ENCODE results near the gene NUP42. TPM values are rescaled to one million over a fixed set of nuclear protein-coding genes. Genes with fewer than 3 reads are reported as not detected.

NUP42 gene
- total and polyA plus RNA-seq, 9 of the 15 experiments (the other 6 are each of a cell fraction or from before 2014, with no cell fraction given), result 41.8 to 86.4 (median 71.2) TPM

GRCh38 chr7:23191022-23191421 lies 9.2 kb downstream of the NUP42 start (continued):
- peak; percentile 55 for TF ChIP-seq POLR2AphosphoS5 (IDR thresholded peaks at IDR 0.05; ENCODE audit: control insufficient read depth, insufficient read depth, low read depth, low read length)
- TF ChIP-seq KAT7 (CRISPR knock-in tag; IDR thresholded peaks at IDR 0.05; ENCODE audit: borderline replicate concordance), result no peak
- TF ChIP-seq CBX3 (IDR thresholded peaks at IDR 0.05; ENCODE audit: borderline replicate concordance in 1 of 2, low read length in 2 of 2), result 0 out of 3 replicates have a peak, but pooled peaks of 1 of the 2 experiments have one; percentile 53
- no peak for TF ChIP-seq SIRT6 (IDR thresholded peaks at IDR 0.05; ENCODE audit: low read depth, low read length)
- TF ChIP-seq ZNF780A (CRISPR knock-in tag; IDR thresholded peaks at IDR 0.05), result no peak
- no peak for TF ChIP-seq ZKSCAN3 (CRISPR knock-in tag; IDR thresholded peaks at IDR 0.05)
- TF ChIP-seq HDGF (IDR thresholded peaks at IDR 0.05), result no peak
- no peak for TF ChIP-seq FOSL1 (tag; conservative IDR thresholded peaks at IDR 0.05)
- no peak for TF ChIP-seq ZNF609 (CRISPR knock-in tag; IDR thresholded peaks at IDR 0.05; ENCODE audit: borderline replicate concordance)
- no peak for TF ChIP-seq ZNF41 (CRISPR knock-in tag; conservative IDR thresholded peaks at IDR 0.05)
- no peak for TF ChIP-seq ZBTB43 (CRISPR knock-in tag; IDR thresholded peaks at IDR 0.05)
- no peak for TF ChIP-seq ILF3 (IDR thresholded peaks at IDR 0.05; ENCODE audit: borderline replicate concordance)
- TF ChIP-seq TBP (optimal IDR thresholded peaks at IDR 0.05; ENCODE audit: low read depth, low read length), result no peak
- no peak for TF ChIP-seq PRMT5 (CRISPR knock-in tag; IDR thresholded peaks at IDR 0.05)
- TF ChIP-seq SMAD4 (CRISPR knock-in tag; conservative IDR thresholded peaks at IDR 0.05), result 0 out of 2 replicates have a peak, but pooled peaks have one; percentile 17
- peak; percentile 92 for TF ChIP-seq SMARCE1 (IDR thresholded peaks at IDR 0.05)
- no peak for TF ChIP-seq TSC22D4 (tag; IDR thresholded peaks at IDR 0.05)
- TF ChIP-seq RREB1 (CRISPR knock-in tag; IDR thresholded peaks at IDR 0.05), result no peak
- TF ChIP-seq ZSCAN32 (CRISPR knock-in tag; IDR thresholded peaks at IDR 0.05), result no peak
